ENCODE data around the gene BDKRB2.

- no peak for TF ChIP-seq ZFX (IDR thresholded peaks at IDR 0.05)
- no peak for TF ChIP-seq CTCF (conservative IDR thresholded peaks at IDR 0.05)
These were observed 66.2 kb downstream of the BDKRB2 start for GRCh38 chr14:96270565-96271420.

Measured in C4-2B (cell line).